ENCODE data around the gene ZNF318. TPM values are rescaled to one million over a fixed set of nuclear protein-coding genes. Genes with fewer than 3 reads are reported as not detected.

The ZNF318 gene
- polyA plus RNA-seq, 1 of the 3 experiments (the other 2 are of a cell fraction): 6.3 TPM

DNA sequence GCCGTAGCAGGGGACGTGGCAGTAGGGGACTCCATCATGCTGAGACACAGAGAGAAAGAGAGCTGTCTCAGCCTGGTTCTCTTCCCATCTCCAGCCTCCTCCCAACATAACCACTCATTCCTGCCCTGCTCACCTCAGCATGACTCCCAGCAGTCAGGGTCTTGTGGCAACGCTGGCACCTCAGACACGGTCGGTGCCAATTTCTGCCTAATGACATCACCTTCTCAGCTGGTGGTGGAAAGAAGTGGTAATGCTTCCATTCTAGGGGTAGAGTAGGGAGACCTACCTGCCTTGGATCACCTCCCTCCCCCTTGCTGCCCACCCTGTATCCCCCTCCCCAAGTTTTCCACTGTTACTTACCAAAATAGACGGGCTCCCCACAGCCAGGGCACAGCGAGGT, 63.4 kb downstream of the ZNF318 start:
- no peaks in the 10 kb centered on the region for H3K79me2 ChIP-seq (ENCODE audit: insufficient read depth)
- WGBS (ENCODE audit: low lambda C conversion rate): 89% methylated on average over 5 of the region's 7 CpGs
- no peak overlapping the region for H3K9ac ChIP-seq
- ChIA-PET CTCF (interaction anchor here (0.6 to 1.5 kb wide), 3 partner anchors 28 to 81 kb away, joined by 3 to 5 read pairs (median 3); partner anchors contain the start of gene DNPH1), POLR2A (no interaction called here)
- no peaks in the 10 kb centered on the region for H3K27me3 ChIP-seq (ENCODE audit: insufficient read depth)
- H3K36me3 ChIP-seq (replicated peaks in 1 of 2; ENCODE audit: control insufficient read depth in 1 of 2, insufficient read depth in 2 of 2, low read length in 1 of 2): no peaks in the 10 kb centered on the region
- no peak overlapping the region for H2AFZ ChIP-seq (ENCODE audit: low read depth)
- no peak for DNase-seq
- no peaks in the 10 kb centered on the region for H3F3A ChIP-seq (replicated peaks; ENCODE audit: insufficient read depth)
- H3K4me1 ChIP-seq (ENCODE audit: control insufficient read depth in 1 of 2, insufficient read depth in 2 of 2, low read depth in 1 of 2, low read length in 1 of 2): no peaks in the 10 kb centered on the region; a peak in 1 of 4 replicates
- H4K20me1 ChIP-seq (ENCODE audit: insufficient read depth): no peaks in the 10 kb centered on the region
- no peak overlapping the region for H3K27ac ChIP-seq (ENCODE audit: low read depth in 2 of 2, low read length in 1 of 2)
- TF ChIP-seq CTCF (IDR thresholded peaks at IDR 0.05) (no peak), MEF2A (IDR thresholded peaks at IDR 0.05; ENCODE audit: borderline replicate concordance, low read depth) (no peak), RXRA (IDR thresholded peaks at IDR 0.05; ENCODE audit: borderline replicate concordance, low read depth) (no peak), EZH2phosphoT487 (IDR thresholded peaks at IDR 0.05; ENCODE audit: borderline replicate concordance, low read depth) (no peak), FOXJ3 (CRISPR knock-in tag; IDR thresholded peaks at IDR 0.05) (no peak), RFX5 (IDR thresholded peaks at IDR 0.05; ENCODE audit: low read length) (no peak), POLR2AphosphoS5 (IDR thresholded peaks at IDR 0.05; ENCODE audit: low read depth, low read length) (no peak), TEAD4 (IDR thresholded peaks at IDR 0.05; ENCODE audit: borderline replicate concordance, insufficient read depth) (no peak), TCF12 (IDR thresholded peaks at IDR 0.05) (no peak), MAX (IDR thresholded peaks at IDR 0.05; ENCODE audit: low read depth) (no peak), TAF1 (IDR thresholded peaks at IDR 0.05; ENCODE audit: borderline replicate concordance, low read depth, low read length) (no peak), RCOR1 (IDR thresholded peaks at IDR 0.05; ENCODE audit: low read length) (no peak), JUND (IDR thresholded peaks at IDR 0.05) (no peak), USF2 (IDR thresholded peaks at IDR 0.05; ENCODE audit: borderline replicate concordance, low read depth, low read length) (no peak), FOSL2 (IDR thresholded peaks at IDR 0.05; ENCODE audit: borderline replicate concordance, low read depth) (no peak), ELF1 (IDR thresholded peaks at IDR 0.05) (no peak), RAD21 (IDR thresholded peaks at IDR 0.05; ENCODE audit: low read length) (no peak), YY1 (IDR thresholded peaks at IDR 0.05; ENCODE audit: low read depth) (no peak), REST (IDR thresholded peaks at IDR 0.05; ENCODE audit: low read depth, low read length) (no peak)
- TF ChIP-seq, protein P1, sequence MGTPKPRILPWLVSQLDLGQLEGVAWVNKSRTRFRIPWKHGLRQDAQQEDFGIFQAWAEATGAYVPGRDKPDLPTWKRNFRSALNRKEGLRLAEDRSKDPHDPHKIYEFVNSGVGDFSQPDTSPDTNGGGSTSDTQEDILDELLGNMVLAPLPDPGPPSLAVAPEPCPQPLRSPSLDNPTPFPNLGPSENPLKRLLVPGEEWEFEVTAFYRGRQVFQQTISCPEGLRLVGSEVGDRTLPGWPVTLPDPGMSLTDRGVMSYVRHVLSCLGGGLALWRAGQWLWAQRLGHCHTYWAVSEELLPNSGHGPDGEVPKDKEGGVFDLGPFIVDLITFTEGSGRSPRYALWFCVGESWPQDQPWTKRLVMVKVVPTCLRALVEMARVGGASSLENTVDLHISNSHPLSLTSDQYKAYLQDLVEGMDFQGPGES (IDR thresholded peaks at IDR 0.05; ENCODE audit: low read depth, low read length): no peak
- H3K4me2 ChIP-seq: no peak overlapping the region
- H3K9me3 ChIP-seq: no peaks in the 10 kb centered on the region
- H3K4me3 ChIP-seq (ENCODE audit: low read depth in 2 of 2, low read length in 1 of 2): no peak overlapping the region
- H3K9me2 ChIP-seq: no peaks in the 10 kb centered on the region

Measured in SK-N-SH (cell line).